WTC11 (cell line): ENCODE measurements around the gene PAFAH2. TPM values are rescaled to one million over a fixed set of nuclear protein-coding genes. Genes with fewer than 3 reads are reported as not detected.

ENCODE experiments used
- ATAC-seq: fragments of 200-7000 bp; cut with Tn5 transposase; 2 replicates; pipeline ENCODE4 v1.10.0; 2021; ENCODE audit warnings: mild to moderate bottlenecking, moderate library complexity
- CTCF ChIA-PET: fragments of 300-600 bp; sonication (Branson Sonifier 250); formaldehyde crosslinking; loops from one replicate; lab custom pipeline; 2021; ENCODE audit warnings: antibody characterized with exemption; lab: Charles Lee
- POLR2A ChIA-PET: fragments of 350-600 bp; sonication (Branson Sonifier 250); formaldehyde crosslinking; loops from one replicate; lab custom pipeline; 2021; ENCODE audit warnings: antibody characterized with exemption; lab: Charles Lee
- DNase-seq: peaks from one replicate; pipeline ENCODE4 v3.0.0; 2021; ENCODE audit warnings: low spot score
- H3K27ac Mint-ChIP-seq: 2 replicates; pipeline ENCODE4 v1.8.0; 2021; ENCODE audit warnings: mixed read lengths
- H3K27me3 Mint-ChIP-seq: 2 replicates; pipeline ENCODE4 v1.8.0; 2021; ENCODE audit warnings: low read depth, mild to moderate bottlenecking, moderate library complexity, mixed read lengths
- H3K36me3 Mint-ChIP-seq: 2 replicates; pipeline ENCODE4 v1.8.0; 2021; ENCODE audit warnings: mixed read lengths
- H3K4me1 Mint-ChIP-seq: 2 replicates; pipeline ENCODE4 v1.8.0; 2022; ENCODE audit warnings: mixed read lengths
- H3K4me3 Mint-ChIP-seq: 2 replicates; pipeline ENCODE4 v1.8.0; 2021; ENCODE audit warnings: mild to moderate bottlenecking, moderate library complexity, mixed read lengths
- H3K9me3 Mint-ChIP-seq: 2 replicates; pipeline ENCODE4 v1.8.0; 2021; ENCODE audit warnings: mixed read lengths
- GRHL2 ChIP-seq: fragments of 250-450 bp; sonication (Bioruptor Pico); IDR thresholded peaks from 2 replicates; pipeline ENCODE4 v1.8.0; 2022; ENCODE audit warnings: mild to moderate bottlenecking, moderate library complexity; ENCODE audit not compliant: insufficient replicate concordance, severe bottlenecking
- GTF2I ChIP-seq: fragments of 250-450 bp; sonication (Bioruptor Pico); conservative IDR thresholded peaks from 2 replicates; pipeline ENCODE4 v1.4.0; 2021; ENCODE audit warnings: mild to moderate bottlenecking
- NR1H2 ChIP-seq: sonication (generic); formaldehyde crosslinking; IDR thresholded peaks from 2 replicates; pipeline ENCODE4 v1.9.0; 2021; ENCODE audit warnings: mild to moderate bottlenecking, moderate library complexity, missing genetic modification reagents
- NR3C1 ChIP-seq: sonication (generic); formaldehyde crosslinking; conservative IDR thresholded peaks from 2 replicates; pipeline ENCODE4 v1.8.1; 2023; ENCODE audit warnings: low read depth, mild to moderate bottlenecking, missing genetic modification reagents
- SMAD4 ChIP-seq: sonication (generic); formaldehyde crosslinking; IDR thresholded peaks from 2 replicates; pipeline ENCODE4 v1.8.0; 2022; ENCODE audit warnings: mild to moderate bottlenecking, missing genetic modification reagents
- SOX15 ChIP-seq: fragments of 250-450 bp; sonication (Bioruptor Pico); IDR thresholded peaks from 2 replicates; pipeline ENCODE4 v1.9.0; 2021; ENCODE audit warnings: mild to moderate bottlenecking
- TCF7 ChIP-seq: sonication (generic); formaldehyde crosslinking; IDR thresholded peaks from 2 replicates; pipeline ENCODE4 v1.8.0; 2022; ENCODE audit warnings: mild to moderate bottlenecking, low read depth, missing genetic modification reagents, moderate library complexity
- TEAD4 ChIP-seq: sonication (generic); formaldehyde crosslinking; IDR thresholded peaks from 2 replicates; pipeline ENCODE4 v1.8.0; 2022; ENCODE audit warnings: mild to moderate bottlenecking, missing genetic modification reagents
- ZNF121 ChIP-seq: sonication (generic); formaldehyde crosslinking; IDR thresholded peaks from 2 replicates; pipeline ENCODE4 v1.8.0; 2023; ENCODE audit warnings: missing genetic modification reagents
- ZNF671 ChIP-seq: fragments of 250-450 bp; sonication (Bioruptor Pico); IDR thresholded peaks from 2 replicates; pipeline ENCODE4 v1.8.0; 2021; ENCODE audit warnings: mild to moderate bottlenecking
- total RNA-seq: library from RNA; stranded (reverse); gene quantifications from 3 replicates; pipeline ENCODE4 v1.2.3, GENCODE V29; 2021
- TF ChIP-seq, protein P1 (sequence below): fragments of 250-450 bp; sonication (Bioruptor Pico); IDR thresholded peaks from 2 replicates; pipeline ENCODE4 v1.9.0; 2021; ENCODE audit warnings: mild to moderate bottlenecking
- TF ChIP-seq, protein P2 (sequence below): sonication (generic); formaldehyde crosslinking; IDR thresholded peaks from 2 replicates; pipeline ENCODE4 v1.8.1; 2022; ENCODE audit warnings: low read depth, missing genetic modification reagents, borderline replicate concordance
- TF ChIP-seq, protein P3 (sequence below): fragments of 250-450 bp; sonication (Bioruptor Pico); IDR thresholded peaks from 2 replicates; pipeline ENCODE4 v2.1.2; 2022; ENCODE audit warnings: mild to moderate bottlenecking, moderate library complexity
- TF ChIP-seq, protein P4 (sequence below): sonication (generic); formaldehyde crosslinking; IDR thresholded peaks from 2 replicates; pipeline ENCODE4 v1.8.1; 2023; ENCODE audit warnings: mild to moderate bottlenecking, missing genetic modification reagents, moderate library complexity
- TF ChIP-seq, protein P5 (sequence below): fragments of 250-450 bp; sonication (Bioruptor Pico); IDR thresholded peaks from 2 replicates; pipeline ENCODE4 v1.9.0; 2021; ENCODE audit warnings: mild to moderate bottlenecking, borderline replicate concordance

The PAFAH2 gene
- total RNA-seq, 1 experiment from 2014 or later: 11.5 TPM

DNA sequence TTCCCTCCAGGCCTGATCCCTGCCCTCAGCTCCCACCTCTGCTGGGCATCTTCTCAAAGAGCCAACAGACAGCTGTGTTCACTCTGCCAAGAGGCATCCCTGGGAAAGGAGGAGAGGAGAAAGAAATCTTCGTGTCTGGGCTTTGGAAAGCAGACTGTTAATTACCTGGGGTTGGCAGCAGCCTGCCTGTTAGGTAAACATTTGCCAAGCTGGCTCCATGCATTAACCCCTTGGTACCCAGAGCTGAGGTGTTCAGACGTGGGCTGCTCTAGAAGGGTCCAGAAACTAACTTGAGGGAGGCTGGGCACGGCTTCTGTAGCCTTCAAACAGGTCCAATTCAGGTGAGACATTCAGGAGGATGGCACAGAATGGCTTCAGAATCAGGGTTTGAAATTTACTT, 15.0 kb upstream of the PAFAH2 start (continued):
- TF ChIP-seq, protein P1, sequence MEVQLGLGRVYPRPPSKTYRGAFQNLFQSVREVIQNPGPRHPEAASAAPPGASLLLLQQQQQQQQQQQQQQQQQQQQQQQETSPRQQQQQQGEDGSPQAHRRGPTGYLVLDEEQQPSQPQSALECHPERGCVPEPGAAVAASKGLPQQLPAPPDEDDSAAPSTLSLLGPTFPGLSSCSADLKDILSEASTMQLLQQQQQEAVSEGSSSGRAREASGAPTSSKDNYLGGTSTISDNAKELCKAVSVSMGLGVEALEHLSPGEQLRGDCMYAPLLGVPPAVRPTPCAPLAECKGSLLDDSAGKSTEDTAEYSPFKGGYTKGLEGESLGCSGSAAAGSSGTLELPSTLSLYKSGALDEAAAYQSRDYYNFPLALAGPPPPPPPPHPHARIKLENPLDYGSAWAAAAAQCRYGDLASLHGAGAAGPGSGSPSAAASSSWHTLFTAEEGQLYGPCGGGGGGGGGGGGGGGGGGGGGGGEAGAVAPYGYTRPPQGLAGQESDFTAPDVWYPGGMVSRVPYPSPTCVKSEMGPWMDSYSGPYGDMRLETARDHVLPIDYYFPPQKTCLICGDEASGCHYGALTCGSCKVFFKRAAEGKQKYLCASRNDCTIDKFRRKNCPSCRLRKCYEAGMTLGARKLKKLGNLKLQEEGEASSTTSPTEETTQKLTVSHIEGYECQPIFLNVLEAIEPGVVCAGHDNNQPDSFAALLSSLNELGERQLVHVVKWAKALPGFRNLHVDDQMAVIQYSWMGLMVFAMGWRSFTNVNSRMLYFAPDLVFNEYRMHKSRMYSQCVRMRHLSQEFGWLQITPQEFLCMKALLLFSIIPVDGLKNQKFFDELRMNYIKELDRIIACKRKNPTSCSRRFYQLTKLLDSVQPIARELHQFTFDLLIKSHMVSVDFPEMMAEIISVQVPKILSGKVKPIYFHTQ: no peak

DNA sequence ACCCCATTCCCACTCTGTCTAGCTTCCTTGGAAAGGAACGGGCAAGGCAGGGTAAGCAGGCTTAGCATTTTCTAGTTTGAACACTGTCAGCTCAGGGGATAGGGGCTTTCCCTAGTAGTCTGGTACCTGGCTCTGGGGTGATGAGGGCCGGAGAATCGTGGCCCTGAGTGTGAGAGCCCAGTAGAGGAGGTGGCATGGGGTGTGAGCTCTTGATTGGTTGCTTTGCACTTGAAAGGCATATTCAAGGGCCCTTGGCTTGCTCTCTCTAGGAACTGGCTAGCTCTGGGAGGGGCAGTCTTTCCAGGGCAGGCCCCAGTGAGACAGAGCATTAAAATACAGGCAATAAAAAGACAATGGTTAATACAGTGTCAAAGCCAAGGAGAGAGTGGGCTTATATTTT, 13.0 kb upstream of the PAFAH2 start:
- Mint-ChIP-seq H3K4me1 (peaks cover 22% of the 10 kb centered on the region), H3K27ac (peak overlapping the region; percentile 29), H3K27me3 (no peaks in the 10 kb centered on the region), H3K4me3 (no peak overlapping the region), H3K9me3 (no peaks in the 10 kb centered on the region), H3K36me3 (no peaks in the 10 kb centered on the region)
- DNase-seq (no peak), ATAC-seq (peak; percentile 92)
- TF ChIP-seq ZNF121 (CRISPR knock-in tag): peak; percentile 57; the same call in 1 of the 2 replicates
- no peak for TF ChIP-seq TEAD4 (CRISPR knock-in tag)
- CTCF ChIA-PET: interaction anchor here (0.6 to 4.5 kb wide), 25 partner anchors 9 to 467 kb away, joined by 3 to 58 read pairs (median 3); partner anchors contain the start of genes CATSPER4, CEP85, EXTL1 and LDLRAP1
- POLR2A ChIA-PET: interaction anchor here (0.6 to 1.0 kb wide), 2 partner anchors 118 to 1164 kb away, joined by 3 to 5 read pairs; no protein-coding TSS in a partner anchor

DNA sequence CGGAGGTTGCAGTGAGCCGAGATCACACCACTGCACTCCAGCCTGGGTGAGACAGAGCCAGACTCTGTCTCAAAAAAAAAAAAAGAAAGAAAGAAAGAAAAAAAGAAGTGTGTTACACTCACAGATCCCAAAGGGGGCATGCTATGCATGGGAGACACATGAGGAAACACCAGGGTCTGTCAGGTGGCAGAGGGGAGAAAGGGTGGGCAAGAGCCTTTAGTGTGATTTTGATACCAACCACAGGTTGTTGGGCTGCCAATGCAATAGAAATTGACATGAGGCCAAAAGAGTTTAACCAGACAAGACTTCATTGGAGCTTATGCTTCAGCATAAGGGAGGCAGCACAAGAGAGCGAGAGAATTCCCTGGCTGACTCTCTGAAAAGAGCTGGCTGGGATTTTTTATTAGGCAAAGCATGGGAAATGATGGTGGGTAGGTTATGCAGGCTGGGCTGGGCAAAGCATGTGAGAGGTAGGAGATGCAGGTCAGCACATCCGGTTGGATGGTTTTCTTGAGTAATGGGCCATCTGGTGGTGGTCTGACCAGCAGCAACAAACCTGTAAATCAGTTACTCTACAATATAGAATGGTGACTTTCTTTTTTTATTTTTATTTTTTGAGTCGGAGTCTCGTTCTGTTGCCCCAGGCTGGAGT, 12.1 kb upstream of the PAFAH2 start:
- peaks cover 22% of the 10 kb centered on the region for H3K4me1 Mint-ChIP-seq
- CTCF ChIA-PET: interaction anchor here (0.6 to 4.5 kb wide), 14 partner anchors 8 to 467 kb away, joined by 3 to 58 read pairs (median 6); partner anchors contain the start of genes LDLRAP1 and PAFAH2
- no peaks in the 10 kb centered on the region for H3K9me3 Mint-ChIP-seq
- TF ChIP-seq, protein P2, sequence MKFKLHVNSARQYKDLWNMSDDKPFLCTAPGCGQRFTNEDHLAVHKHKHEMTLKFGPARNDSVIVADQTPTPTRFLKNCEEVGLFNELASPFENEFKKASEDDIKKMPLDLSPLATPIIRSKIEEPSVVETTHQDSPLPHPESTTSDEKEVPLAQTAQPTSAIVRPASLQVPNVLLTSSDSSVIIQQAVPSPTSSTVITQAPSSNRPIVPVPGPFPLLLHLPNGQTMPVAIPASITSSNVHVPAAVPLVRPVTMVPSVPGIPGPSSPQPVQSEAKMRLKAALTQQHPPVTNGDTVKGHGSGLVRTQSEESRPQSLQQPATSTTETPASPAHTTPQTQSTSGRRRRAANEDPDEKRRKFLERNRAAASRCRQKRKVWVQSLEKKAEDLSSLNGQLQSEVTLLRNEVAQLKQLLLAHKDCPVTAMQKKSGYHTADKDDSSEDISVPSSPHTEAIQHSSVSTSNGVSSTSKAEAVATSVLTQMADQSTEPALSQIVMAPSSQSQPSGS: no peak
- TF ChIP-seq GRHL2 (CRISPR knock-in tag) (no peak), TCF7 (CRISPR knock-in tag) (no peak), SOX15 (no peak), GTF2I (no peak), ZNF671 (no peak), NR3C1 (CRISPR knock-in tag) (no peak), SMAD4 (CRISPR knock-in tag) (no peak), NR1H2 (no peak)
- TF ChIP-seq, protein P3, sequence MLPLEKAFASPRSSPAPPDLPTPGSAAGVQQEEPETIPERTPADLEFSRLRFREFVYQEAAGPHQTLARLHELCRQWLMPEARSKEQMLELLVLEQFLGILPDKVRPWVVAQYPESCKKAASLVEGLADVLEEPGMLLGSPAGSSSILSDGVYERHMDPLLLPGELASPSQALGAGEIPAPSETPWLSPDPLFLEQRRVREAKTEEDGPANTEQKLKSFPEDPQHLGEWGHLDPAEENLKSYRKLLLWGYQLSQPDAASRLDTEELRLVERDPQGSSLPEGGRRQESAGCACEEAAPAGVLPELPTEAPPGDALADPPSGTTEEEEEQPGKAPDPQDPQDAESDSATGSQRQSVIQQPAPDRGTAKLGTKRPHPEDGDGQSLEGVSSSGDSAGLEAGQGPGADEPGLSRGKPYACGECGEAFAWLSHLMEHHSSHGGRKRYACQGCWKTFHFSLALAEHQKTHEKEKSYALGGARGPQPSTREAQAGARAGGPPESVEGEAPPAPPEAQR (CRISPR knock-in tag): no peak
- TF ChIP-seq, protein P4, sequence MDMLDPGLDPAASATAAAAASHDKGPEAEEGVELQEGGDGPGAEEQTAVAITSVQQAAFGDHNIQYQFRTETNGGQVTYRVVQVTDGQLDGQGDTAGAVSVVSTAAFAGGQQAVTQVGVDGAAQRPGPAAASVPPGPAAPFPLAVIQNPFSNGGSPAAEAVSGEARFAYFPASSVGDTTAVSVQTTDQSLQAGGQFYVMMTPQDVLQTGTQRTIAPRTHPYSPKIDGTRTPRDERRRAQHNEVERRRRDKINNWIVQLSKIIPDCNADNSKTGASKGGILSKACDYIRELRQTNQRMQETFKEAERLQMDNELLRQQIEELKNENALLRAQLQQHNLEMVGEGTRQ (CRISPR knock-in tag): no peak
- no peak overlapping the region for H3K4me3 Mint-ChIP-seq
- H3K36me3 Mint-ChIP-seq: no peaks in the 10 kb centered on the region
- DNase-seq (peak; percentile 45), ATAC-seq (peak; percentile 72)
- H3K27ac Mint-ChIP-seq: no peak overlapping the region
- POLR2A ChIA-PET: no interaction called here
- no peaks in the 10 kb centered on the region; the same call in 1 of the 2 replicates for H3K27me3 Mint-ChIP-seq

DNA sequence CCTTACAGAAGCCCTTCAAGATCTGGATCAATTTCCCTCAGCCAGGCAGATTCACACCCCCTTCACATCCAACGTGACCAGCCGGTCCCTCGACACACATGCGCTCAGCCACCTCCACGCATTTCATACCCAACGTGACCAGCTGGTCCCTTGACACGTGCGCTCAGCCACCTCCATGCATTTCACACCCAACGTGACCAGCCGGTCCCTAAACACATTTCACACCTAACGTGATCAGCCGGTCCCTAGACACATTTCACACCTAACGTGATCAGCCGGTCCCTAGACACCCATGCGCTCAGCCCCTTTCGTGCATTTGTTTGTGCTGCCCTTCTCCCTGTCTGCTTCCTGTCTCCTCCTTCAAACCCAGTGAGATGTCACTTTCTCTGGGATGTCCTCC, 8.8 kb upstream of the PAFAH2 start:
- Mint-ChIP-seq H3K27ac (no peak overlapping the region), H3K4me1 (peaks cover 25% of the 10 kb centered on the region), H3K4me3 (no peak overlapping the region), H3K9me3 (no peaks in the 10 kb centered on the region), H3K36me3 (no peaks in the 10 kb centered on the region), H3K27me3 (no peaks in the 10 kb centered on the region; the same call in 1 of the 2 replicates)
- no peak for DNase-seq
- no peak for ATAC-seq
- POLR2A ChIA-PET: no interaction called here
- CTCF ChIA-PET: no interaction called here
- TF ChIP-seq SMAD4 (CRISPR knock-in tag): no peak
- TF ChIP-seq, protein P5, sequence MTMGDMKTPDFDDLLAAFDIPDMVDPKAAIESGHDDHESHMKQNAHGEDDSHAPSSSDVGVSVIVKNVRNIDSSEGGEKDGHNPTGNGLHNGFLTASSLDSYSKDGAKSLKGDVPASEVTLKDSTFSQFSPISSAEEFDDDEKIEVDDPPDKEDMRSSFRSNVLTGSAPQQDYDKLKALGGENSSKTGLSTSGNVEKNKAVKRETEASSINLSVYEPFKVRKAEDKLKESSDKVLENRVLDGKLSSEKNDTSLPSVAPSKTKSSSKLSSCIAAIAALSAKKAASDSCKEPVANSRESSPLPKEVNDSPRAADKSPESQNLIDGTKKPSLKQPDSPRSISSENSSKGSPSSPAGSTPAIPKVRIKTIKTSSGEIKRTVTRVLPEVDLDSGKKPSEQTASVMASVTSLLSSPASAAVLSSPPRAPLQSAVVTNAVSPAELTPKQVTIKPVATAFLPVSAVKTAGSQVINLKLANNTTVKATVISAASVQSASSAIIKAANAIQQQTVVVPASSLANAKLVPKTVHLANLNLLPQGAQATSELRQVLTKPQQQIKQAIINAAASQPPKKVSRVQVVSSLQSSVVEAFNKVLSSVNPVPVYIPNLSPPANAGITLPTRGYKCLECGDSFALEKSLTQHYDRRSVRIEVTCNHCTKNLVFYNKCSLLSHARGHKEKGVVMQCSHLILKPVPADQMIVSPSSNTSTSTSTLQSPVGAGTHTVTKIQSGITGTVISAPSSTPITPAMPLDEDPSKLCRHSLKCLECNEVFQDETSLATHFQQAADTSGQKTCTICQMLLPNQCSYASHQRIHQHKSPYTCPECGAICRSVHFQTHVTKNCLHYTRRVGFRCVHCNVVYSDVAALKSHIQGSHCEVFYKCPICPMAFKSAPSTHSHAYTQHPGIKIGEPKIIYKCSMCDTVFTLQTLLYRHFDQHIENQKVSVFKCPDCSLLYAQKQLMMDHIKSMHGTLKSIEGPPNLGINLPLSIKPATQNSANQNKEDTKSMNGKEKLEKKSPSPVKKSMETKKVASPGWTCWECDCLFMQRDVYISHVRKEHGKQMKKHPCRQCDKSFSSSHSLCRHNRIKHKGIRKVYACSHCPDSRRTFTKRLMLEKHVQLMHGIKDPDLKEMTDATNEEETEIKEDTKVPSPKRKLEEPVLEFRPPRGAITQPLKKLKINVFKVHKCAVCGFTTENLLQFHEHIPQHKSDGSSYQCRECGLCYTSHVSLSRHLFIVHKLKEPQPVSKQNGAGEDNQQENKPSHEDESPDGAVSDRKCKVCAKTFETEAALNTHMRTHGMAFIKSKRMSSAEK (CRISPR knock-in tag): no peak
